Stimulated activated CD8-positive, alpha-beta memory T cell treated with anti-CD3 and anti-CD28 coated beads, Interleukin-15, amount 100 ng/mL, for 24 hours (primary cell): ENCODE data around the gene GRK5.

Experiments
- DNase-seq: peaks from one replicate; pipeline ENCODE4 v3.0.0-alpha.2; 2020; ENCODE audit warnings: low read depth

Gene GRK5

GRCh38 chr10:119318411-119319160 lies 111.2 kb downstream of the GRK5 start:
- no peak for DNase-seq

- DNase-seq = no peak
These were observed 112.0 kb downstream of the GRK5 start for GRCh38 chr10:119319161-119319919.

- DNase-seq = no peak
These were observed 112.5 kb downstream of the GRK5 start for GRCh38 chr10:119319920-119320258.

GRCh38 chr10:119320981-119321380 lies 113.6 kb downstream of the GRK5 start:
- no peak for DNase-seq

- DNase-seq = no peak
These were observed 116.0 kb downstream of the GRK5 start for GRCh38 chr10:119323085-119324016.

GRCh38 chr10:119325131-119325530 lies 117.8 kb downstream of the GRK5 start:
- DNase-seq = no peak

GRCh38 chr10:119326167-119326566 lies 118.8 kb downstream of the GRK5 start:
- DNase-seq = no peak

- no peak for DNase-seq
These were observed 119.8 kb downstream of the GRK5 start for GRCh38 chr10:119327096-119327745.

- DNase-seq = no peak
These were observed 120.9 kb downstream of the GRK5 start for GRCh38 chr10:119328223-119328622.

- DNase-seq = no peak
These were observed 123.0 kb downstream of the GRK5 start for GRCh38 chr10:119330342-119330741.

GRCh38 chr10:119331061-119331460 lies 123.7 kb downstream of the GRK5 start:
- DNase-seq = no peak

GRCh38 chr10:119333146-119333792 lies 125.9 kb downstream of the GRK5 start:
- no peak for DNase-seq

- DNase-seq = no peak
These were observed 128.4 kb downstream of the GRK5 start for GRCh38 chr10:119335671-119336353.

GRCh38 chr10:119336599-119336998 lies 129.2 kb downstream of the GRK5 start:
- DNase-seq = no peak

GRCh38 chr10:119337223-119337622 lies 129.9 kb downstream of the GRK5 start:
- DNase-seq = no peak

- no peak for DNase-seq
These were observed 130.5 kb downstream of the GRK5 start for GRCh38 chr10:119337796-119338432.

- no peak for DNase-seq
These were observed 131.7 kb downstream of the GRK5 start for GRCh38 chr10:119339109-119339508.

GRCh38 chr10:119340893-119341458 lies 133.6 kb downstream of the GRK5 start:
- DNase-seq = no peak

GRCh38 chr10:119341459-119342301 lies 134.3 kb downstream of the GRK5 start:
- no peak for DNase-seq
